Camera-type eye (tissue), 1 donor: ENCODE data around the gene GYPE. TPM values are rescaled to one million over a fixed set of nuclear protein-coding genes. Genes with fewer than 3 reads are reported as not detected.

Experiments used
- total RNA-seq: library from RNA; depleted of rRNA; stranded (reverse); fragments of >200 nt; gene quantifications from one replicate; pipeline ENCODE4 v1.2.3, GENCODE V29; 2014

Gene GYPE
- 2.6 TPM for total RNA-seq

GRCh38 chr4:143905440-143905839 lies at the start of gene GYPE:
GYPE (minus strand) TSS chr4:143905559; CDS start chr4:143905507, 52 bp downstream.

Other genes with a start within 250 kb of the GYPE start
- 0.93 TPM for gene FREM3, start 204.9 kb downstream of the GYPE start, total RNA-seq
- gene GYPB, start 113.8 kb upstream of the GYPE start, total RNA-seq = 6.3 TPM
- gene GYPA, start 235.2 kb upstream of the GYPE start, total RNA-seq = 3.8 TPM